ENCODE results near the gene ATXN7. TPM values are rescaled to one million over a fixed set of nuclear protein-coding genes. Genes with fewer than 3 reads are reported as not detected.

Gene ATXN7
- total and polyA plus RNA-seq, 2 of the 4 experiments (the other 2 are of a cell fraction) = 8.6 to 13.6 TPM

- intact Hi-C loops (cut with micrococcal nuclease) = loop anchor here (5.0 kb wide), 1 partner anchor 117 kb away; no protein-coding TSS in a partner anchor
- no peak overlapping the region for H3K23ac ChIP-seq (ENCODE audit: low read depth, low read length)
- no peak overlapping the region for H3K18ac ChIP-seq (ENCODE audit: low read depth, low read length)
- no peak overlapping the region for H2BK5ac ChIP-seq (ENCODE audit: low read depth, low read length, poor library complexity, severe bottlenecking)
- peaks cover 3% of the 10 kb centered on the region; the same call in 1 of the 2 replicates for H3K4me1 ChIP-seq (ENCODE audit: control insufficient read depth, insufficient read depth, low read length)
- H2BK15ac ChIP-seq (ENCODE audit: low read depth, low read length) = no peak overlapping the region
- ChIA-PET CTCF (no interaction called here), POLR2A (ENCODE audit: unreplicated experiment) (no interaction called here)
- no peak overlapping the region for H2BK20ac ChIP-seq (ENCODE audit: low read depth, low read length)
- dilution Hi-C loops (cut with HindIII; ENCODE audit: low sequenced_read_pairs, unreplicated experiment) = no loop called here
- in situ Hi-C loops (cut with MboI; ENCODE audit: low sequenced_read_pairs) = no loop called here
- H3K9me1 ChIP-seq (ENCODE audit: insufficient read depth, low read length) = peaks cover 7% of the 10 kb centered on the region
- no peak overlapping the region for H2AK5ac ChIP-seq (ENCODE audit: low read depth, low read length)
- H3K79me1 ChIP-seq (ENCODE audit: low read depth in 1 of 2, low read length in 2 of 2) = peaks cover 40 to 52% of the 10 kb centered on the region in 2 experiments
- H3K4me3 ChIP-seq (ENCODE audit: insufficient read depth, low read depth, low read length) = no peak overlapping the region
- no peak overlapping the region for H3K27ac ChIP-seq (ENCODE audit: insufficient read depth, low read length)
- H3K56ac ChIP-seq (ENCODE audit: extremely low read depth, insufficient read depth, low read length) = no peak overlapping the region
- no peaks in the 10 kb centered on the region for H3K36me3 ChIP-seq (ENCODE audit: control insufficient read depth, insufficient read depth, low read length)
- H4K8ac ChIP-seq (ENCODE audit: low read depth in 2 of 2, low read length in 2 of 2) = no peak overlapping the region
- no peak overlapping the region for H4K5ac ChIP-seq (ENCODE audit: low read depth, low read length)
- no peak for TF ChIP-seq POLR2A (IDR thresholded peaks at IDR 0.05; ENCODE audit: low read depth, low read length)
- no peak for TF ChIP-seq ELK1 (IDR thresholded peaks at IDR 0.05; ENCODE audit: borderline replicate concordance, low read depth, low read length)
- TF ChIP-seq RFX5 (IDR thresholded peaks at IDR 0.05; ENCODE audit: low read depth, low read length) = no peak
- TF ChIP-seq CEBPB (IDR thresholded peaks at IDR 0.05; ENCODE audit: low read depth, low read length) = no peak
- H4K91ac ChIP-seq (ENCODE audit: insufficient read depth, low read depth, low read length) = no peak overlapping the region
- H3K27me3 ChIP-seq (ENCODE audit: control insufficient read depth, insufficient read depth, low read length) = no peaks in the 10 kb centered on the region
- H2BK120ac ChIP-seq (ENCODE audit: low read depth, low read length) = no peak overlapping the region
- H2AFZ ChIP-seq (replicated peaks; ENCODE audit: low read length, poor library complexity) = no peak overlapping the region
- H3K4me2 ChIP-seq (ENCODE audit: low read depth, low read length) = no peak overlapping the region
- no peak overlapping the region for H3K9ac ChIP-seq (ENCODE audit: low read depth, low read length)
- no CpG with 5 or more reads among the region's 3 CpGs for WGBS, 2 experiments (ENCODE audit: extremely low coverage in 2 of 2, insufficient read length in 1 of 2)
- H4K20me1 ChIP-seq (ENCODE audit: insufficient read depth, low read length) = peaks cover under 1% of the 10 kb centered on the region; the same call in 1 of the 2 replicates
- H3K4ac ChIP-seq (ENCODE audit: low read depth, low read length) = no peak overlapping the region
- ATAC-seq (ENCODE audit: low read depth) (no peak), DNase-seq (no peak)
- H3K14ac ChIP-seq (replicated peaks; ENCODE audit: low read depth, low read length) = no peak overlapping the region
- no peak overlapping the region for H2AK9ac ChIP-seq (replicated peaks; ENCODE audit: low read depth, low read length, poor library complexity)
- no peaks in the 10 kb centered on the region for H3K9me3 ChIP-seq (ENCODE audit: control insufficient read depth, insufficient read depth, low read length)
- BruUV-seq (replicated peaks) = no TSS peak
These were observed 2.9 kb upstream of the ATXN7 start for GRCh38 chr3:63860776-63861175.
